ENCODE results near the gene HEXIM2. TPM values are rescaled to one million over a fixed set of nuclear protein-coding genes. Genes with fewer than 3 reads are reported as not detected.
A peak's percentile ranks its signal among the peaks of the same experiment; 100 is the strongest.

Gene HEXIM2
- total RNA-seq, 1 experiment from 2014 or later: 12.5 TPM

DNA sequence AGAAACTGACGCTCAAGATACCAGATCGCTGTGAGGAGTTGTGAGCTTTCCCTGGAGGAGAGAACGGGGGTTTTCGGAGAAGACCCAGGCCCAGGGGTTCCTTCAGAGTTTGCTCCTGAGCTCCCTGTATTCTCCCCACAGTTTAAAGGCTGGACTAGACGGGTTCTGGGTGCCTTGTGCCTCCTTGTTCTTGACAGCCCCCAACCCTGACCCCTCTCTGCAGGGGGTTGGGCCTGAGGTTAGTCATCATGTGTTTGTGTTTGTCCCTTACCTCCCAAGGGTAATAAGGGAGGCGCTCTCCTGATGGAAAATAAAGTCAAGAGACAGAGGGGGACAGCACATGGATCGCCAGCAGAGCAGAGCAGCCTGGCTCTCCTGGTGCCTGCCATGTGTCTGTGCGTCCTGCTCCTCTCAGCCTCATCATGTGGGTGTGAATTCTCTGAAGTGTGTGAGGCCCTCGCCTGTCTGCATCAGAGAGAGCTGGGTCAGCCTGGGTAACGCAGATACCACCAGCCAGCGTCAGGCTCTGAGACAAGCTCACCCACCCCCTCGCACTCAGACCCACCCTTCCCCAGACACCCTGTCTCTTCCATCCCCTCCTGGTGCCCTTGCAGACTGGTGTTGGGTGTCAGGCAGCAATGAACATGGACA, 8.7 kb downstream of the HEXIM2 start:
- Mint-ChIP-seq H3K4me1 (peaks cover 30 to 37% of the 10 kb centered on the region in 2 experiments), H3K27ac (peak overlapping the region; percentile 48 to 97 (median 93); a peak in 5 of 7 replicates), H3K27me3 (ENCODE audit: low read depth) (no peaks in the 10 kb centered on the region), H3K4me3 (no peak overlapping the region), H3K9me3 (no peaks in the 10 kb centered on the region), H3K36me3 (ENCODE audit: insufficient read depth in 1 of 3, low read depth in 3 of 3) (peaks cover 2 to 23% (median 12%) of the 10 kb centered on the region in 3 experiments; a peak in 6 of 7 replicates)
- Histone ChIP-seq H4K91ac (ENCODE audit: insufficient read length, low read depth, low read length) (no peak overlapping the region), H3K23ac (ENCODE audit: insufficient read length, low read depth, low read length) (no peak overlapping the region), H2BK20ac (ENCODE audit: low read depth, low read length, poor library complexity, severe bottlenecking) (no peak overlapping the region), H3K56ac (ENCODE audit: insufficient read length, low read depth, low read length) (no peak overlapping the region), H2AK5ac (ENCODE audit: insufficient read length, low read length) (no peak overlapping the region), H4K5ac (ENCODE audit: insufficient read length, low read depth, low read length) (no peak overlapping the region), H2BK12ac (ENCODE audit: insufficient read length, low read depth, low read length) (no peak overlapping the region), H3K18ac (ENCODE audit: insufficient read length, low read depth, low read length) (no peak overlapping the region), H3K23me2 (ENCODE audit: insufficient read length, low read depth, low read length, poor library complexity, severe bottlenecking) (no peaks in the 10 kb centered on the region), H2AFZ (ENCODE audit: low read length) (no peak overlapping the region), H2BK15ac (ENCODE audit: low read depth, low read length) (no peak overlapping the region), H3T11ph (ENCODE audit: low read length) (no peak overlapping the region), H3K79me1 (ENCODE audit: insufficient read depth, low read depth, low read length, poor library complexity, severe bottlenecking) (no peaks in the 10 kb centered on the region), H4K20me1 (ENCODE audit: control insufficient read depth, insufficient read depth, insufficient read length) (no peaks in the 10 kb centered on the region), H3K9ac (ENCODE audit: extremely low read depth, insufficient read length, low read length) (no peak overlapping the region), H4K8ac (replicated peaks; ENCODE audit: insufficient read length, low read depth, low read length) (no peak overlapping the region), H3K4me1 (ENCODE audit: insufficient read depth, low read length) (peaks cover 2% of the 10 kb centered on the region; the same call in 1 of the 2 replicates), H2BK5ac (ENCODE audit: insufficient read length, low read length) (no peak overlapping the region), H3K4me2 (ENCODE audit: insufficient read depth, insufficient read length, low read length) (no peak overlapping the region), H3K14ac (ENCODE audit: insufficient read depth, low read length) (no peak overlapping the region), H2BK120ac (ENCODE audit: low read depth, low read length, poor library complexity, severe bottlenecking) (no peak overlapping the region), H3K79me2 (ENCODE audit: insufficient read depth, low read length) (no peaks in the 10 kb centered on the region), H3K27ac (ENCODE audit: insufficient read length, low read depth, low read length) (no peak overlapping the region), H3K9me3 (ENCODE audit: control insufficient read depth, low read depth, low read length) (no peaks in the 10 kb centered on the region), H3K4ac (ENCODE audit: low read depth, low read length) (no peak overlapping the region), H3K27me3 (ENCODE audit: insufficient read depth, low read length) (no peaks in the 10 kb centered on the region)
- peak; percentile 36 for DNase-seq
- no CpG with 5 or more reads among the region's 12 CpGs for WGBS (ENCODE audit: extremely low coverage, insufficient read length, low lambda C conversion rate)
- TF ChIP-seq, protein P1, sequence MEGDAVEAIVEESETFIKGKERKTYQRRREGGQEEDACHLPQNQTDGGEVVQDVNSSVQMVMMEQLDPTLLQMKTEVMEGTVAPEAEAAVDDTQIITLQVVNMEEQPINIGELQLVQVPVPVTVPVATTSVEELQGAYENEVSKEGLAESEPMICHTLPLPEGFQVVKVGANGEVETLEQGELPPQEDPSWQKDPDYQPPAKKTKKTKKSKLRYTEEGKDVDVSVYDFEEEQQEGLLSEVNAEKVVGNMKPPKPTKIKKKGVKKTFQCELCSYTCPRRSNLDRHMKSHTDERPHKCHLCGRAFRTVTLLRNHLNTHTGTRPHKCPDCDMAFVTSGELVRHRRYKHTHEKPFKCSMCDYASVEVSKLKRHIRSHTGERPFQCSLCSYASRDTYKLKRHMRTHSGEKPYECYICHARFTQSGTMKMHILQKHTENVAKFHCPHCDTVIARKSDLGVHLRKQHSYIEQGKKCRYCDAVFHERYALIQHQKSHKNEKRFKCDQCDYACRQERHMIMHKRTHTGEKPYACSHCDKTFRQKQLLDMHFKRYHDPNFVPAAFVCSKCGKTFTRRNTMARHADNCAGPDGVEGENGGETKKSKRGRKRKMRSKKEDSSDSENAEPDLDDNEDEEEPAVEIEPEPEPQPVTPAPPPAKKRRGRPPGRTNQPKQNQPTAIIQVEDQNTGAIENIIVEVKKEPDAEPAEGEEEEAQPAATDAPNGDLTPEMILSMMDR (conservative IDR thresholded peaks at IDR 0.05): no peak
